Measurements from ENCODE around the gene ARMC2.

Gene ARMC2

DNA sequence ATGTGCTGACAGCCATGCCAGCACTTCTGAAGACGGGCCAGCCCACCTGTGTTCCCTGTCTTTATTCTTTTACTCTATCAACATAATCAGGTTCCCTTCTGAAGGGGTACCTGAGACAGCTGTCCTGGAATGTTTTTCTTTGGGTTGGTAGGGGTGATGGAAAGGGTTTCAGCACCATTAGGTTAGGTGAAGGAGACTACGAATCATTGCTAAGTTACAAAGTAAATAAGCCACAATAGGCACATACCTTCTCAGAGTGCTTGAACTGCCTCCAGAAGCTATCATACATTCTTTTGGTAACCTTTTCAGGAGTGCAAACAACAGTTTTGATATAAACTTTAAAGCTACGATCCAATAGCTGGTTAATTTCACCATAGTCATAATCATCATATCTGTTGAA is 140.1 kb downstream of the ARMC2 start:
- DNase-seq (ENCODE audit: low spot score): no peak

DNA sequence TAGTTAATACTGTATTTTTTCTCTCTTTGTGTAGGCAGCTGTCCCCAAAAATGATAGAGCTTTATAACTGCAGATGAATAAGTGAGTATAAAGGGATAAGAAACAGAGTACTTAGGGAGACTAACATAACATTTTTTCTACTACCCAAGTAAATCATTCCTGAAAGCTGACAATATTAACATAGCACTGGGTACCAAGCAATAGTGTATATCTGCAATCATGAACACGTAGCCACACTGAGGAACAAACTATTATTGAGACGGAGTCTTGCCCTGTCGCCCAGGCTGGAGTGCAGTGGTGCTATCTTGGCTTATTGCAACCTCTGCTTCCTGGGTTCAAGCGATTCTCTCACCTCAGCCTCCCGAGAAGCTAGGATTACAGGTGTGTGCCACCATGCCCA is 140.5 kb downstream of the ARMC2 start:
- no peak for DNase-seq (ENCODE audit: low spot score)

GRCh38 chr6:108989700-108990099 is 141.5 kb downstream of the ARMC2 start:
- DNase-seq (ENCODE audit: low spot score): no peak

DNA sequence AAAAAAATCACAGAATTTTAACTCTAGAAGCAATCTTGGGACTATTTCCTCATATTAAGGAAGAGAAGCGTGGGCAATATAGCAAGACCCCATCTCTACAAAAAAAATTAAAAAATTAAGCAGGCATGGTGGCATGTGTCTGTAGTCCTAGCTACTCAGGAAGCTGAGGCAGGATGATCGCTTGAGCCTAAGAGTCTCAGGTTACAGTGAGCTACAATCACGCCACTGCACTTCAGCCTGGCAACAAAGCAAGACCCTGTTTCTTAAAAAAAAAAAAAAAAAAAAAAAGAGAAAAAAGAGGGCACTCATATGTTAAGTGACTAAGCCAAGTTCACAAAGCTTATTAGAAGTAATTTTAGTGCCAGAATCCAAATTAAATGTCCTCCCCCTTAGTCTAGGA is 145.7 kb downstream of the ARMC2 start:
- DNase-seq (ENCODE audit: low spot score): no peak

DNA sequence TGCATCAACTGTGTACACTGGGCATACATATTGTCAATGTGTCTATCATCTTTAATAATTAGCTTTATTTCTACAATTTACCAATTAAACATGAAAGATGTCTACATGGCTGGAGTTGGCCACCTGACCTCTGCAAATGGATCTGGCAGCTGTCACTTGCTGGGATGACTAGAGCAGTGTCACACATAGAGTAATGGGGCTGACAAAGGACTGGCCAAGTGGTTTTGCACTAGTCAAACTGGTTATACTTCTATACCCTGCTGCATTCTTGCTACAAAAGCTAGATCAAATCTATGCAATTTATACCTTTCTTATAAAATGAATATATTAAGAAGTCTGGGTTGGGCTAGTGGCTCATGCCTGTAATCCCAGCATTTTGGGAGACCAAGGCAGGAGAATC is 147.1 kb downstream of the ARMC2 start:
- no peak for DNase-seq (ENCODE audit: low spot score)

GRCh38 chr6:108996208-108996607 is 148.0 kb downstream of the ARMC2 start:
- no peak for DNase-seq (ENCODE audit: low spot score)

- no peak for DNase-seq (ENCODE audit: low spot score)
Measured at GRCh38 chr6:108998485-108998884, 150.3 kb downstream of the ARMC2 start.

- DNase-seq (ENCODE audit: low spot score): no peak
Measured at GRCh38 chr6:108999428-108999827, 151.2 kb downstream of the ARMC2 start.

- DNase-seq (ENCODE audit: low spot score): no peak
Measured at GRCh38 chr6:109000289-109000688, 152.1 kb downstream of the ARMC2 start.

DNA sequence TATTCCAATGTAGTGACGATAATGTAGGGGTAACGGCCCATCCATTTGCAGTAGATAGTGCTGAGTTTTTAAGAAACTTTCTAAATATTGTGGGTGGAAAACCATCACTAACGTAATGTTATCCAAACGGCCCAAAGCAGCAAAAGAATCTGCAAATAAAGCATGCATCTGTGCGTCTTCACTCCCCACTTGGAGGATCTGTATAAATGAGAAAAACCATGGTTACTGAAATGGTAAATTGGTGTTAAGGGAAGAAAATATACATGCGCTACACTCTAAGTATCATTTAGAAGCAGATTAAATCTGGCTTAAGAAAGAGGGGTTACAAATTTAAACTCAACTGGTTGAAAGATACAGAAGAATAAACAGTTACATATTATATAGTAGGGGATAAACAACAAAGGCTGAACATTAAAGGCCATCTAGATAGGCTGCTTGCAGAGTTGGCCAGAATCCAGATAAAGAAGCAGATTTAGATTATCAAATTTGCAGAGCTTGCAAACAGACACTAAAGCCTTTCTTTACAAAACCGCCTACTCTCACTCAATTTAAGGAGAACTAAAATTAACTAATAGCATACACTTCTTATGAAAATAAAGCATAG is 153.2 kb downstream of the ARMC2 start:
- no peak for DNase-seq (ENCODE audit: low spot score)

- DNase-seq (ENCODE audit: low spot score): no peak
Measured at GRCh38 chr6:109002051-109002697, 154.0 kb downstream of the ARMC2 start.

DNA sequence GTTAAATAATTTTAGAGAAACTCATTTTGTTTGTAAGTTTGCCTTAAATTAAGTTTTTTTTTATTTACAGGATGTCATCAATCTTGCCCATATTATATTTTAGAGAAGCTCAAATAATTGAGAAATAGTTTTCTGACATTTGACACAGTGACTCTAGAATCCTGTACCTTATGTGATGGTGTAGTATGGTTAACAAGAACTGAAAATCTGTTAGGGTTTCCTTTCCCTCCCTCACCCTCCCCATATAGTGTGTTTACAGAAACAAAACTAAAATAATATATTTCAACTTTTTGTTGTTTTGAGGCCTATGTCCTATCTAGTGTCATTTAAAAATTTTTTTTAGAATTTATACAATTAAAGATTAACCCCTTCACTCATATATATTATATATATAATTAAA is 154.7 kb downstream of the ARMC2 start:
- no peak for DNase-seq (ENCODE audit: low spot score)

DNA sequence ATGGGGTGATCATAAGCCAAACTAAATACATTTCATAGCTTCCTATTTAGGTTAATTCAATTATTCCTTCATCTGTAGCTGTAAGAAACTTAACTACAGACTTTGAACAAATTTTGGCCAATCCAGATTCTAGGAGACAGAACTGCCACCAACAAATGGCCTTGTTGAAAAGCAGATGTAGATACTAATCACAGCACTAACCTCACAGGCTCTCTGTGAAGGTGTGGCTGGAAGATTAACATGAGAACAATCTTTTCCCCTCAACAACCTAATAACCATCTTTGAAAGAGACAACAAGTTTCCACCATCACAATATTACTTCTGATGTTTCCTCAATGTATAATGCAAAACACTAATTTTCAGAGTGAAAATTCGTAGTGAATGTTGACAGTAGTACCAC is 158.6 kb downstream of the ARMC2 start:
- DNase-seq (ENCODE audit: low spot score): no peak

- DNase-seq (ENCODE audit: low spot score): no peak
Measured at GRCh38 chr6:109007521-109007920, 159.3 kb downstream of the ARMC2 start.

DNA sequence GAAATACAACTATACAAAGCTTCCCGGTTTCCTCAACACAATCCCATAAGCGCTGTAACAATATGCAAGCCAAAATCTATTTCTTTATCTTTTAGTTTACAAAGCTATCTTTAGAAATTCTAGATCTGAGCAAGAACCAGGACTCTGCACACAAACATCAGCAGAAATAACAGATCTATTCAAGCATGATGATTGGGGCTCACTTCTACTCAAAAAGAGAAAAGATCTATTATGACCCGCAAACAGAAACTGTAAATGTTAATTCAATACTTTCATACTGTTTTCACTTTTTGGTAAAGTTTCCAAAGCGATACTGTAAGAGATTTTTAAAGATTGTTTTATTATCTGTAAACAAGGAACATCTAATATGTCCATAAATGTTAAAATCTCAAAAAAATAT is 159.8 kb downstream of the ARMC2 start:
- DNase-seq (ENCODE audit: low spot score): no peak

- peak; percentile 24 for DNase-seq (ENCODE audit: low spot score)
Measured at GRCh38 chr6:109008537-109009235, 160.5 kb downstream of the ARMC2 start.

DNA sequence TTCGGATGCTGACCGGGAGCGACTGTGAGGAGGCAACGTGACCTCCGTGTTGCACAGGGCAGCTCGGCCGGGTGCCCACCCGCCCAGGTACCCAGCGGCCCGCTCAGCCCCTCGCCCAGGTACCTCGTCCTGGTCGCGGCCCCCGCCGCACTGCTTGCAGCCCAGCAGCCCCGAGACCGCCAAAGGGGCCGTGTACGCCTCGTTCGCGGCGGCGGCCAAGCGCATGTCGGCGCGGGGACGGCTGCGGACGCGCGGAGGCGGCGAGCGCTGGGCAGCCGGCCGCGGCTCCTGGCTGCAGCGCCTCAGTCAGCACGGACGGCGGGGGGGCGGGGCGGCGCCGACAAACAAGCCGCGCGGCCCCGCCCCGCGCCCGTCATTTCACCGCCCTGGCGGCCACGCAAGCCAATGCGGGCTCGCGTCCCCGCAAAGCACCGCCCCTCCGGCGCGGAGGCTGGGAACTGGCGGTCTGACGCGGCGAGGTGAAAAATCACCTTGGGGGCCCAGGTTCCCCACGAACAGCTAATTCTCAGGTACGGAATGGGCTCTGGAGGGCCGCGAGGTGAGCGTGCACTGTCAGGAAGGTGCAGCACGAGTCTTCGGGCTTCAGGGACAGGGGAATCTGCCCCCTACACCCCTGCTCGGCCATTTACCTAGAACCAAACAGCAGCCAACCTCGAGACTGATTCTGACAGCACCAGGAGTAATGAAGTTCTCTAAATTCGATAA is 161.2 kb downstream of the ARMC2 start:
- peak; percentile 89 for DNase-seq (ENCODE audit: low spot score)

- no peak for DNase-seq (ENCODE audit: low spot score)
Measured at GRCh38 chr6:109009962-109010704, 161.9 kb downstream of the ARMC2 start.

DNA sequence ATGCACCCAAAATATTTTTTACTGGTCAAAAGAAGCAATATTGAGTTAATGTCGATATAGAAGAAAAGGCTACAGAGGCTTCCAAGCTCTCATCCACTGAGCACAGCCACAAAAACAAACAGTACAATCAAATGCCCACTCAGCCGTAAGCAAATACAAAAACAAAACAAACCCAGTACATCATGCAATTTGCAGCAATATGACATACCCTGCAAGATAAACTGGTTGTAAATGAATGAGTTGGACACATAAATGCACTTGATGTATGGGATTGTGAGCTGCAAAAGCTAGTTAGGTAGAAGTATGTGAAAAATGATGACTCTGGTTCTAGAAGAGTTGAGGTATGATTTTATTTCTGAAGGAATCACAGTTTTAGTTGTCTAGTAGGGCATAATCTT is 162.5 kb downstream of the ARMC2 start:
- no peak for DNase-seq (ENCODE audit: low spot score)

- no peak for DNase-seq (ENCODE audit: low spot score)
Measured at GRCh38 chr6:109013656-109014305, 165.6 kb downstream of the ARMC2 start.

- DNase-seq (ENCODE audit: low spot score): no peak
Measured at GRCh38 chr6:109014606-109015005, 166.4 kb downstream of the ARMC2 start.

DNA sequence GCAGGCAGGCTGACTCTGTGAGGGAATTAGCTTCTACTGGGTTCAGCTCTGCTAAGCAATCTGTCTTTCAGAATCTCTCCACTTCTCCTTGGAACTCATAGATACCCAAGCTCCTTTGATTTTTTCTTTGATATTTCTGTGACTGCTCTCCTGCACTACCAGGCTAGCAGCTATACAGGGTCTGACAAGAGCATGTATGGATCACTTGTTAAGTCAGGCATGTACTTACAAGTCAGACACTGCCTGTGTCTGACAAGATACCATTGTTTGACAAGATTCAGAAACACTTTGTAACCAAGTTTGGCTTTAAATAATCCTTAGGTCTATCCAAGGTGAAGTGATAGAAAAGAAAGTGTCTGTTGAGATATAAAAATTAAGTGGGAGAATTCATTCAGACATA is 167.0 kb downstream of the ARMC2 start:
- DNase-seq (ENCODE audit: low spot score): no peak
